ENCODE results near the gene BEST1.

DNA sequence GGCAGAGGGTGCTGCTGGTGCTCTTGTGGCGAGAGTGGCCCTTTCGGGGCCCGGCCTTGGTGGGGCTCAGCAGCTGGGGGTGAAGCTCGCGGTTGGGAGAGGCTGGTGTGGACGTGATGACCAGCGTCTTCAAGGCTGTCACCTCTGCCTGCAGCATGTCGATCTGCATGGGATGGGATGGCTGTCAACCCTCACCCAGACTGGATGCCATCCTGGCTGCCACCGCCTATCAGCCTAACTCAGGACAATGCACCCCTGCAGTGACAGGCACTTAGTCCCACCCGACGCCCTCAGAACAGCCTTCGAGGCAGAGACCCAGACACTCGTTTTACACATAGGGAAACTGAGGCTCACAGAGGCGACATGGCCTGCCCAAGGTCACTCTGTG is 43.6 kb upstream of the BEST1 start:
- TF ChIP-seq, protein P1, sequence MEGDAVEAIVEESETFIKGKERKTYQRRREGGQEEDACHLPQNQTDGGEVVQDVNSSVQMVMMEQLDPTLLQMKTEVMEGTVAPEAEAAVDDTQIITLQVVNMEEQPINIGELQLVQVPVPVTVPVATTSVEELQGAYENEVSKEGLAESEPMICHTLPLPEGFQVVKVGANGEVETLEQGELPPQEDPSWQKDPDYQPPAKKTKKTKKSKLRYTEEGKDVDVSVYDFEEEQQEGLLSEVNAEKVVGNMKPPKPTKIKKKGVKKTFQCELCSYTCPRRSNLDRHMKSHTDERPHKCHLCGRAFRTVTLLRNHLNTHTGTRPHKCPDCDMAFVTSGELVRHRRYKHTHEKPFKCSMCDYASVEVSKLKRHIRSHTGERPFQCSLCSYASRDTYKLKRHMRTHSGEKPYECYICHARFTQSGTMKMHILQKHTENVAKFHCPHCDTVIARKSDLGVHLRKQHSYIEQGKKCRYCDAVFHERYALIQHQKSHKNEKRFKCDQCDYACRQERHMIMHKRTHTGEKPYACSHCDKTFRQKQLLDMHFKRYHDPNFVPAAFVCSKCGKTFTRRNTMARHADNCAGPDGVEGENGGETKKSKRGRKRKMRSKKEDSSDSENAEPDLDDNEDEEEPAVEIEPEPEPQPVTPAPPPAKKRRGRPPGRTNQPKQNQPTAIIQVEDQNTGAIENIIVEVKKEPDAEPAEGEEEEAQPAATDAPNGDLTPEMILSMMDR (IDR thresholded peaks at IDR 0.05; ENCODE audit: extremely low read depth in 1 of 2, insufficient read depth in 1 of 2, low read depth in 1 of 2, low read length in 2 of 2): no peak
- TF ChIP-seq POLR2A (IDR thresholded peaks at IDR 0.05; ENCODE audit: low read depth, low read length) (no peak), POLR2AphosphoS5 (IDR thresholded peaks at IDR 0.05; ENCODE audit: insufficient read depth, low read depth, low read length) (no peak), EZH2 (IDR thresholded peaks at IDR 0.05; ENCODE audit: borderline replicate concordance, low read depth, low read length, severe bottlenecking) (no peak), MYC (IDR thresholded peaks at IDR 0.05; ENCODE audit: low read depth, low read length) (no peak), JUN (IDR thresholded peaks at IDR 0.05; ENCODE audit: borderline replicate concordance, insufficient read depth, insufficient read length, low read depth) (no peak)
- TF ChIP-seq, protein P2, sequence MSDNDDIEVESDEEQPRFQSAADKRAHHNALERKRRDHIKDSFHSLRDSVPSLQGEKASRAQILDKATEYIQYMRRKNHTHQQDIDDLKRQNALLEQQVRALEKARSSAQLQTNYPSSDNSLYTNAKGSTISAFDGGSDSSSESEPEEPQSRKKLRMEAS (IDR thresholded peaks at IDR 0.05; ENCODE audit: insufficient read depth, insufficient read length): no peak
